GM12892 (cell line): ENCODE measurements around the gene POMT1.

Experiments
- POLR2A ChIP-seq: IDR thresholded peaks from 2 replicates; pipeline ENCODE4 v1.6.1; 2011; ENCODE audit warnings: low read depth, low read length, control low read depth
- POLR2AphosphoS5 ChIP-seq: IDR thresholded peaks from 2 replicates; pipeline ENCODE4 v1.6.1; 2011; ENCODE audit warnings: low read depth, low read length, control low read depth
- TAF1 ChIP-seq: IDR thresholded peaks from 2 replicates; pipeline ENCODE4 v1.6.1; 2011; ENCODE audit warnings: low read depth, mild to moderate bottlenecking, control low read depth, low read length, borderline replicate concordance

DNA sequence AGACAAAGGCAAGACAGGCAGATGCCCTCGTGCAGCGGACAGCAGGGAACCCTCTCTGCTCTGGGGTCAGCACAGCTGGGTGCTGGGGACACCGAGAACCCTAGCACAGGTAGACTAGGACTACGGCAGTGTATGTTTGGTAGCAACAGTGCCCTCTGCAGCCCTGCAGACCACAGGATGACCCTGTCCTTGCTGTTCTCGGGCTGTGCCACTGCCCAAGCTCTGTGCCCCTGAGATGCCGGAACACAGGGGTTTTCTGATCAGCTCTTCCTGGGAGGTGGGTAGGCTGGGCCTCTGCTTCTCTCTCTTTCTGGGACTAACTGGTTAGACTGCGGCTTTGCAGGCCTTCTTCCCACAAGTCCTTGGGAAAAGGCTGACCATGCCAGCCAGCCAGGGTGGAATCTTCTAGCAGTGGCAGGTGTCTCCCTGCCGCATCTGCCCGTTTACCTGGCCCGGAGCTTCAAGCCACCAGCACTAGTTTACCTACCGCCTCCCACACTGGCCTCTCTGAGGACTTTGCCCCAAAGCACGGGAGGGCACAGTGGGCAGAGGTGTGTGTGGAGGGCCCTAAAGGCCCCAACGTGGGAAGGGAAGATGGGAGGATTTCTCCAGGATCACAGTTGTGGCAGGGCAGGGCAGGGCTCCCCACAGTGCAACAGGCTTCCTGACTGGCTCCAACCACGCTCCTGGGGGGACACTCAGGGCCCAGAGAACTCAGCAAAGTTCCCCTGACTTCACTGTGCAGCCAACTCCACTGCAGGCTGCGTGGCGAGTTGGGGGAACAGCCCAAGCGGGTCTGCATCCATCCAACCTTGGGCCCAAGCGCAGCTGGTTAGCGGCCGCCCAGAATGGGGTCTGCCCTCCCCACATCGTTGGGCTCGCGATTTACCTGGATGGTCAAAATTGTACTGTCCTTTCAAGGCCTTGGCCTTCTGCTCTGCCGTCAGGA, 27.2 kb downstream of the POMT1 start:
- TF ChIP-seq POLR2AphosphoS5 (no peak), POLR2A (no peak), TAF1 (no peak)
